H1 (cell line): ENCODE data around the gene SH3BP2.

Experiments used
- EZH2 ChIP-seq: fragments of 200-600 bp; sonication (generic); IDR thresholded peaks from 2 replicates; pipeline ENCODE4 v1.7.1; 2012; ENCODE audit warnings: low read depth, mild to moderate bottlenecking, moderate library complexity, low read length, inconsistent platforms; ENCODE audit not compliant: severe bottlenecking
- MAFK ChIP-seq: IDR thresholded peaks from 2 replicates; pipeline ENCODE4 v1.6.1; 2012; ENCODE audit warnings: low read depth, mild to moderate bottlenecking, improper control_type of control experiment, low read length
- POLR2A ChIP-seq, 2 experiments: IDR thresholded peaks; 1 replicate in 1 of 2; 2 replicates in 1 of 2; pipeline ENCODE4 v1.6.1; 2011; ENCODE audit warnings: low read depth in 2 of 2, low read length in 2 of 2, mild to moderate bottlenecking in 2 of 2; ENCODE audit errors: control extremely low read depth in 1 of 2
- RFX5 ChIP-seq: IDR thresholded peaks from 2 replicates; pipeline ENCODE4 v1.6.1; 2011; ENCODE audit warnings: low read depth, low read length, improper control_type of control experiment, borderline replicate concordance
- TBP ChIP-seq: IDR thresholded peaks from 2 replicates; pipeline ENCODE4 v1.6.1; 2011; ENCODE audit warnings: low read depth, low read length, improper control_type of control experiment
- TCF12 ChIP-seq: IDR thresholded peaks from 2 replicates; pipeline ENCODE4 v1.6.1; 2011; ENCODE audit warnings: low read depth, mild to moderate bottlenecking, low read length
- YY1 ChIP-seq: IDR thresholded peaks from 2 replicates; pipeline ENCODE4 v1.6.1; 2011; ENCODE audit warnings: low read depth, mild to moderate bottlenecking, low read length
- TF ChIP-seq, protein P1 (sequence below), 3 experiments: IDR thresholded peaks; 1 replicate in 2 of 3; 2 replicates in 1 of 3; pipeline versions ENCODE4 v1.5.1 to v1.6.1; 2011; ENCODE audit warnings: low read length in 3 of 3, mild to moderate bottlenecking in 3 of 3, inconsistent platforms in 2 of 3, low read depth in 1 of 3, moderate library complexity in 1 of 3; ENCODE audit not compliant: insufficient read depth in 1 of 3; ENCODE audit errors: control extremely low read depth in 1 of 3
- TF ChIP-seq, protein P2 (sequence below): IDR thresholded peaks from 2 replicates; pipeline ENCODE4 v1.6.1; 2011; ENCODE audit warnings: low read length, improper control_type of control experiment

DNA sequence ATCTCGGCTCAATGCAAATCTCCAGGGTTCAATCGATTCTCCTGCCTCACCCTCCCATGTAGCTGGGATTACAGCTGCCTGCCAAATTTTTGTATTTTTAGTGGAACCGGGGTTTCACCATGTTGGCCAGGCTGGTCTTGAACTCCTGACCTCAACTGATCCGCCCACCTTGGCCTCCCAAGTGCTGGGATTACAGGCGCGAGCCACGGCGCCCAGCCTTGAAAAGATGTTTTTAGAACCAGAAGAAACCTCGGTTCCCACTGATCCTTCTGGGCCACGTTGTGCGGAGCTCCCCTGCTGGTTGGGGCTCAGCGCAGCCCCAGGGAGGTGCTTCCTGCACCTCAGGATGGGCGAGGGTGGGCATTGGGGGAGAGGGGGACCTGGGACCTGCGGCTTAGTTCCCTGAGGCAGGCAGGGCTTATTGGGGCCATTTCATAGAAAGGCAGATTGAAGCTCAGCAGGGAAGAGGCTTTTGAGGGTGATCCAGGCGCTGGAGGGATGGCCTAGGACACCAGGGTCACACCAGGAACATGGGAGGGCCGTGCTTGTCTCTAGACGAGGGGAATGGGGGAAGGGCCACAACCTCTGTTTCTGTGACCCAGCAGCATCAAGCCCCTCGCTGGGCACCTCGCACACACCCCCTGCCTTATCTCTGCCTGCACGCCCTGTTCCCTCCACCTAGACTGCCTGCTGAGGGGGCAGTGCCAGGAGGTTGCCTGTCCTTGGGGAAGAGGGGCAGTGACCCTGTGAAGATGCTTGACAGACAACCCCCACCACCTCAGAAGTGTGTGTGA lies 44.4 kb downstream of the SH3BP2 start:
- TF ChIP-seq MAFK (no peak), POLR2A (IDR thresholded peaks at IDR 0.05; ENCODE audit: control extremely low read depth in 1 of 2, low read depth in 2 of 2, low read length in 2 of 2) (no peak; a peak in 1 of 3 replicates), TBP (no peak), EZH2 (no peak), RFX5 (no peak), TCF12 (no peak), YY1 (no peak)
- TF ChIP-seq, protein P1, sequence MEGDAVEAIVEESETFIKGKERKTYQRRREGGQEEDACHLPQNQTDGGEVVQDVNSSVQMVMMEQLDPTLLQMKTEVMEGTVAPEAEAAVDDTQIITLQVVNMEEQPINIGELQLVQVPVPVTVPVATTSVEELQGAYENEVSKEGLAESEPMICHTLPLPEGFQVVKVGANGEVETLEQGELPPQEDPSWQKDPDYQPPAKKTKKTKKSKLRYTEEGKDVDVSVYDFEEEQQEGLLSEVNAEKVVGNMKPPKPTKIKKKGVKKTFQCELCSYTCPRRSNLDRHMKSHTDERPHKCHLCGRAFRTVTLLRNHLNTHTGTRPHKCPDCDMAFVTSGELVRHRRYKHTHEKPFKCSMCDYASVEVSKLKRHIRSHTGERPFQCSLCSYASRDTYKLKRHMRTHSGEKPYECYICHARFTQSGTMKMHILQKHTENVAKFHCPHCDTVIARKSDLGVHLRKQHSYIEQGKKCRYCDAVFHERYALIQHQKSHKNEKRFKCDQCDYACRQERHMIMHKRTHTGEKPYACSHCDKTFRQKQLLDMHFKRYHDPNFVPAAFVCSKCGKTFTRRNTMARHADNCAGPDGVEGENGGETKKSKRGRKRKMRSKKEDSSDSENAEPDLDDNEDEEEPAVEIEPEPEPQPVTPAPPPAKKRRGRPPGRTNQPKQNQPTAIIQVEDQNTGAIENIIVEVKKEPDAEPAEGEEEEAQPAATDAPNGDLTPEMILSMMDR (IDR thresholded peaks at IDR 0.05; ENCODE audit: control extremely low read depth in 1 of 3, insufficient read depth in 1 of 3, low read depth in 1 of 3, low read length in 3 of 3) = no peak
- TF ChIP-seq, protein P2, sequence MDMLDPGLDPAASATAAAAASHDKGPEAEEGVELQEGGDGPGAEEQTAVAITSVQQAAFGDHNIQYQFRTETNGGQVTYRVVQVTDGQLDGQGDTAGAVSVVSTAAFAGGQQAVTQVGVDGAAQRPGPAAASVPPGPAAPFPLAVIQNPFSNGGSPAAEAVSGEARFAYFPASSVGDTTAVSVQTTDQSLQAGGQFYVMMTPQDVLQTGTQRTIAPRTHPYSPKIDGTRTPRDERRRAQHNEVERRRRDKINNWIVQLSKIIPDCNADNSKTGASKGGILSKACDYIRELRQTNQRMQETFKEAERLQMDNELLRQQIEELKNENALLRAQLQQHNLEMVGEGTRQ = no peak
